ENCODE data around the gene ERBB2.
A peak's percentile ranks its signal among the peaks of the same experiment; 100 is the strongest.

The ERBB2 gene

DNA sequence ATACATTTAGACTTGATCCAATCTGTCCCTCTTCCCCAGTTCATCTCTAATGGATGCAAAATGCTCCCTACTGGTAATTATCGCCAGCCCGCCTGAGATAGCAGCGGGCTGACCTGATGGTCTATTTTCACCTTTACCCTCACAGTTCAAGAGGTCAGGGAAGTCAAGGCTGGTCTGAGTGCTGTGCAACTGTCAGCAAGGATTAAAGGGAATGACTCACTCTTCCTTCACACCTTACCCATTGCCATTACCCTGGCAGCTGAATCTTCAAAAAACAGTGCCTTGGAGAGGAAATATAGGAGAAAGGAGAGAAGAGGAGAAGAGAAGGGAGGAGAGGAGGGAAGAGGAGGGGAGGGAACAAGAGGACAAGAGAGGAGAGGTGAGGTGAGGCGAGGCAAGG lies 74.2 kb downstream of the ERBB2 start:
- Histone ChIP-seq H3F3A (ENCODE audit: insufficient read depth, low read length) (peaks cover 87% of the 10 kb centered on the region), H3K79me2 (ENCODE audit: low read length) (peaks cover 90% of the 10 kb centered on the region), H3K4me2 (ENCODE audit: low read depth, low read length) (peak overlapping the region; percentile 59; the same call in 1 of the 2 replicates), H3K4me1 (ENCODE audit: low read length) (peaks cover 80% of the 10 kb centered on the region), H3K9ac (ENCODE audit: low read length) (no peak overlapping the region), H2AFZ (ENCODE audit: low read length) (no peak overlapping the region), H3K27ac (ENCODE audit: low read length) (peak overlapping the region; percentile 87; the same call in 1 of the 2 replicates), H3K27me3 (replicated peaks; ENCODE audit: insufficient read depth, low read length) (no peaks in the 10 kb centered on the region), H3K36me3 (replicated peaks; ENCODE audit: insufficient read depth, low read length) (peaks cover 4% of the 10 kb centered on the region; the same call in 1 of the 2 replicates), H4K20me1 (ENCODE audit: insufficient read depth, low read length) (no peaks in the 10 kb centered on the region), H3K9me3 (replicated peaks; ENCODE audit: insufficient read depth, low read length) (no peaks in the 10 kb centered on the region), H3K4me3 (ENCODE audit: low read length) (no peak overlapping the region), H3K9me2 (replicated peaks; ENCODE audit: insufficient read depth, low read length) (no peaks in the 10 kb centered on the region)
- TF ChIP-seq EZH2phosphoT487 (IDR thresholded peaks at IDR 0.05; ENCODE audit: low read length) (no peak), EZH2 (optimal IDR thresholded peaks at IDR 0.05; ENCODE audit: low read depth, low read length) (no peak)
- DNase-seq = no peak

DNA sequence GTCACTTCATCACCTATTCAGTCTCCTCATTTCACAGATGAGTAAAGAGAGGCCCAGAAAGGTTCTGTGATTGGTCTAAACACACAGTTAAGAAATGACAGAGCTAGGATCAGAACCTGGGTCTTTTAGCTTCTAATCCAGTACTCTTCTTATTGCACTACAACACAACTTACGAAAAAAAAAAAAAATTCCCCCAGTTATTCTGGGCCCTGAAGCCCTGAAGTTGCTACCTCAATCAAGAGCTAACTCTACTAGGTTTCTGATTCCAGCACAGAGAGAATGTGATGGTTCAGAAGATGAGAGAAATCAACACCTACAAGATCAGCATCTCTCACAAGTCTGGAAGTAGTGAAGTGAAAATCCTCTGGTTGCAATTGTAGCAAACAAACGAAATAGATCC lies 75.2 kb downstream of the ERBB2 start:
- no peak overlapping the region for H2AFZ ChIP-seq (ENCODE audit: low read length)
- H3K9ac ChIP-seq (ENCODE audit: low read length) = peak overlapping the region; percentile 71; the same call in 1 of the 2 replicates
- no peaks in the 10 kb centered on the region for H3K27me3 ChIP-seq (replicated peaks; ENCODE audit: insufficient read depth, low read length)
- peaks cover 84% of the 10 kb centered on the region for H3F3A ChIP-seq (ENCODE audit: insufficient read depth, low read length)
- peaks cover 89% of the 10 kb centered on the region for H3K79me2 ChIP-seq (ENCODE audit: low read length)
- no peaks in the 10 kb centered on the region for H3K9me2 ChIP-seq (replicated peaks; ENCODE audit: insufficient read depth, low read length)
- H3K4me2 ChIP-seq (ENCODE audit: low read depth, low read length) = peak overlapping the region; percentile 59
- peak overlapping the region; percentile 39 for H3K4me3 ChIP-seq (ENCODE audit: low read length)
- peaks cover 77% of the 10 kb centered on the region for H3K4me1 ChIP-seq (ENCODE audit: low read length)
- DNase-seq = peak; percentile 81
- no peaks in the 10 kb centered on the region for H4K20me1 ChIP-seq (ENCODE audit: insufficient read depth, low read length)
- H3K27ac ChIP-seq (ENCODE audit: low read length) = peak overlapping the region; percentile 87
- no peaks in the 10 kb centered on the region for H3K9me3 ChIP-seq (replicated peaks; ENCODE audit: insufficient read depth, low read length)
- TF ChIP-seq EZH2 (optimal IDR thresholded peaks at IDR 0.05; ENCODE audit: low read depth, low read length) (no peak), EZH2phosphoT487 (IDR thresholded peaks at IDR 0.05; ENCODE audit: low read length) (no peak)
- TF ChIP-seq, protein P1, sequence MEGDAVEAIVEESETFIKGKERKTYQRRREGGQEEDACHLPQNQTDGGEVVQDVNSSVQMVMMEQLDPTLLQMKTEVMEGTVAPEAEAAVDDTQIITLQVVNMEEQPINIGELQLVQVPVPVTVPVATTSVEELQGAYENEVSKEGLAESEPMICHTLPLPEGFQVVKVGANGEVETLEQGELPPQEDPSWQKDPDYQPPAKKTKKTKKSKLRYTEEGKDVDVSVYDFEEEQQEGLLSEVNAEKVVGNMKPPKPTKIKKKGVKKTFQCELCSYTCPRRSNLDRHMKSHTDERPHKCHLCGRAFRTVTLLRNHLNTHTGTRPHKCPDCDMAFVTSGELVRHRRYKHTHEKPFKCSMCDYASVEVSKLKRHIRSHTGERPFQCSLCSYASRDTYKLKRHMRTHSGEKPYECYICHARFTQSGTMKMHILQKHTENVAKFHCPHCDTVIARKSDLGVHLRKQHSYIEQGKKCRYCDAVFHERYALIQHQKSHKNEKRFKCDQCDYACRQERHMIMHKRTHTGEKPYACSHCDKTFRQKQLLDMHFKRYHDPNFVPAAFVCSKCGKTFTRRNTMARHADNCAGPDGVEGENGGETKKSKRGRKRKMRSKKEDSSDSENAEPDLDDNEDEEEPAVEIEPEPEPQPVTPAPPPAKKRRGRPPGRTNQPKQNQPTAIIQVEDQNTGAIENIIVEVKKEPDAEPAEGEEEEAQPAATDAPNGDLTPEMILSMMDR (IDR thresholded peaks at IDR 0.05; ENCODE audit: low read length) = no peak
- H3K36me3 ChIP-seq (replicated peaks; ENCODE audit: insufficient read depth, low read length) = peaks cover 4% of the 10 kb centered on the region; the same call in 1 of the 2 replicates

DNA sequence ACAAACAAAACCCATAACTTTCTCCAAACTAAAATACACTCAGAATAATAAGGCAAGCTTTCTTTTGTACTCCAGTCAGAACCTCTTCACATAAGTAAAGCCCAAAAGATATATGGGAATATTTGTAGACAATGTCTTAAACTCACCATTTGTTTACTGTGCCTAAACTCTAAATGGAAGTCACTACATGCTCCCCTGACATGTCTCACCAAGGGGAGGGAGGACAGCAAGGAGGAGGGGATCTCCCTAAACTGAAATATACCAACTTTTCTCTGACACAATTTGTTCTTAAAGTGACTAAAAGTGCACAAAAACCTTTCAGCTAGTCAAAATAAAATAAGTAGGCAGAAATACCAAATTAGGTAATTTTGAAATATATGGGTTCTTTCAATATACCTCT lies 76.4 kb downstream of the ERBB2 start:
- H3K4me3 ChIP-seq (ENCODE audit: low read length) = peak overlapping the region; percentile 58
- H4K20me1 ChIP-seq (ENCODE audit: insufficient read depth, low read length) = no peaks in the 10 kb centered on the region
- no peaks in the 10 kb centered on the region for H3K9me3 ChIP-seq (replicated peaks; ENCODE audit: insufficient read depth, low read length)
- H3K27me3 ChIP-seq (replicated peaks; ENCODE audit: insufficient read depth, low read length) = no peaks in the 10 kb centered on the region
- no peaks in the 10 kb centered on the region for H3K9me2 ChIP-seq (replicated peaks; ENCODE audit: insufficient read depth, low read length)
- H3F3A ChIP-seq (ENCODE audit: insufficient read depth, low read length) = peaks cover 84% of the 10 kb centered on the region
- H2AFZ ChIP-seq (ENCODE audit: low read length) = no peak overlapping the region
- peaks cover 89% of the 10 kb centered on the region for H3K79me2 ChIP-seq (ENCODE audit: low read length)
- TF ChIP-seq EZH2phosphoT487 (IDR thresholded peaks at IDR 0.05; ENCODE audit: low read length) (no peak), EZH2 (optimal IDR thresholded peaks at IDR 0.05; ENCODE audit: low read depth, low read length) (no peak)
- TF ChIP-seq, protein P1 (IDR thresholded peaks at IDR 0.05; ENCODE audit: low read length) = no peak
- H3K36me3 ChIP-seq (replicated peaks; ENCODE audit: insufficient read depth, low read length) = peaks cover 4% of the 10 kb centered on the region; the same call in 1 of the 2 replicates
- H3K27ac ChIP-seq (ENCODE audit: low read length) = peak overlapping the region; percentile 87
- H3K9ac ChIP-seq (ENCODE audit: low read length) = peak overlapping the region; percentile 71
- peaks cover 77% of the 10 kb centered on the region for H3K4me1 ChIP-seq (ENCODE audit: low read length)
- H3K4me2 ChIP-seq (ENCODE audit: low read depth, low read length) = peak overlapping the region; percentile 96
- DNase-seq = peak; percentile 51
